IPS DF 19.7 (cell line): ENCODE results near the gene TRIOBP.
"Not testable (repeated sequence)": the region's sequence is repeated elsewhere in the genome, so short reads cannot be mapped to it uniquely, and the experiment has no call there.

Experiments
- DNase-seq: peaks from one replicate; pipeline ENCODE4 v3.0.0-alpha.2; 2013; ENCODE audit warnings: low read depth, low spot score

The TRIOBP gene

GRCh38 chr22:37692627-37693285 lies 4.1 kb upstream of the TRIOBP start:
- no peak for DNase-seq

DNA sequence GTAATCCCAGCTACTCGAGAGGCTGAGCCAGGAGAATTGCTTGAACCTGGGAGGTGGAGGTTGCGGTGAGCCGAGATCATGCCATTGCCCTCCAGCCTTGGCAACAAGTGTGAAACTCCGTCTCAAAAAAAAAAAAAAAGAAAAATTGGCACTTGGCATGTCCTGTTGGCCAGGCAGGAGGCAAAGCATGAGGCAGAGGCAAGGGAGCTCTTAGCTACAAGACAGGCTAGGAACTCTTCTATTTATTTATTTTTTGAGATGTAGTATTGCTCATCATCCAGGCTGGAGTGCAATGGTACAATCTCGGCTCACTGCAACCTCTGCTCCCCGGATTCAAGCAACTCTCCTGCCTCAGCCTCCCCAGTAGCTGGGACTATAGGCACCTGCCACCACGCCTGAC lies 2.7 kb upstream of the TRIOBP start:
- DNase-seq, result not testable (repeated sequence)

- not testable (repeated sequence) for DNase-seq
Measured at GRCh38 chr22:37696260-37696656, 590 bp upstream of the TRIOBP start.

DNA sequence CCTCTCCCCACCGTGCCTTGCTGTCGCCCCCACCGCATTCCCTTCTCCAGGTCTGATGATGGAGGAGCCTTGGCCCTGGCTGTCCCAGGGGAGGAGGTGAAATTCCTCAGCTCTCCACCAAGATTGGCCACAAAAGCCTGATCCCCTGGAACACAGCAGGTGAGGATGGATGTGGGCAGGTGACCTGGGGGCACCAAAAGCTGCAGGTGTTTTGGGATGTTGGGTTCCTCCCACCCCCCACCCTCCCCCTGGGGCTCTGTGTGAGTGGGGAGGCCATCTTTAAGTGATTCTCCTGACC lies 639 bp downstream of the TRIOBP start:
- DNase-seq, result no peak

DNA sequence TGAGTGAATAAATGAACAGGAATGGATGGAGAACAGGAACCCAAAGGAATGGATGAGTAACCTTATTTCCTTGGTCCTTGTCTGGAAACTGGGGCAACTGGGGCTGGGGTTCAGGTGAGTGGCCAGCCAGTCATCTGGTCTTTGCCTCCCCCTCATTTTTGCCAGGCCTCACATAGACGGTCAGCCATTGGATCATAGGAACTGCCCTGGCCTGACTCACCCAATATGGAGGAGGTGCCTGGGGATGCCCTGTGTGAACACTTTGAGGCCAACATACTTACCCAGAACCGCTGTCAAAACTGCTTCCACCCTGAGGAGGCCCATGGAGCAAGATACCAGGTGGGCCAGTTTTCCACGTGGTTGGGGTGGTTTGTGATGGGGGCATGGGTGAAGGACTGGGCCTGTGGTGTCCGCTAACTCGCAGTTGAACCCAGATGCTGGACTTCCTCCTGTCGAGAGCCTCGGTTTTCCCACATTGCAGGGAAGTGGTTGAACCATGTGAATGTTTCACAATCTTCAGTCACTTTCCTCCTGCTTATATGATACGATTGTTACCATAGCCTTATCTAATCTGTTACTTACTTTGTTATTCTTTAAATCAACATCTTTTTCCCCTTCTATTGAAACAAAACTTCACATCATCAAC lies 4.4 kb downstream of the TRIOBP start:
- no peak for DNase-seq

GRCh38 chr22:37703906-37704305 lies 7.1 kb downstream of the TRIOBP start:
- no peak for DNase-seq

GRCh38 chr22:37704645-37705044 lies 7.8 kb downstream of the TRIOBP start:
- DNase-seq, result no peak

DNA sequence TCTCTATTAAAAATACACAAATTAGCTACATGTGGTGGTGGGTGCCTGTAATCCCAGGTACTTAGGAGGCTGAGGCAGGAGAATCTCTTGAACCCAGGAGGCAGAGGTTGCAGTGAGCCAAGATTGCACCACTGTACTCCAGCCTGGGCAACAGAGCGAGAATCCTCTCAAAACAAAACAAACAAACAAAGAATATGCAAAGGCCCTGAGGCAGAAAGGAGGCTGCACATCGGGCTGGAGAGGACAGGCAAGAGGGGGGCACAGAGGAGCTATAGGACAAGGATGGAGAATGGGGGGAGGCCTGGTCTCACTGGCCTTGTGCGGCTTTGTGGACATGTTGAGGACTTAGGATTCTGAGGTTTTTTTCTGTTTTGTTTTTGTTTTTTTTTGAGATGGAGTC lies 8.4 kb downstream of the TRIOBP start:
- no peak for DNase-seq

- DNase-seq, result no peak
Measured at GRCh38 chr22:37708580-37709444, 12.0 kb downstream of the TRIOBP start.

GRCh38 chr22:37709445-37709765 lies 12.6 kb downstream of the TRIOBP start:
- DNase-seq, result no peak

GRCh38 chr22:37710675-37711074 lies 13.8 kb downstream of the TRIOBP start:
- DNase-seq, result no peak

GRCh38 chr22:37711490-37711889 lies 14.6 kb downstream of the TRIOBP start:
- no peak for DNase-seq

- no peak for DNase-seq
Measured at GRCh38 chr22:37713761-37714160, 16.9 kb downstream of the TRIOBP start.

- DNase-seq, result no peak
Measured at GRCh38 chr22:37714634-37715033, 17.8 kb downstream of the TRIOBP start.

DNA sequence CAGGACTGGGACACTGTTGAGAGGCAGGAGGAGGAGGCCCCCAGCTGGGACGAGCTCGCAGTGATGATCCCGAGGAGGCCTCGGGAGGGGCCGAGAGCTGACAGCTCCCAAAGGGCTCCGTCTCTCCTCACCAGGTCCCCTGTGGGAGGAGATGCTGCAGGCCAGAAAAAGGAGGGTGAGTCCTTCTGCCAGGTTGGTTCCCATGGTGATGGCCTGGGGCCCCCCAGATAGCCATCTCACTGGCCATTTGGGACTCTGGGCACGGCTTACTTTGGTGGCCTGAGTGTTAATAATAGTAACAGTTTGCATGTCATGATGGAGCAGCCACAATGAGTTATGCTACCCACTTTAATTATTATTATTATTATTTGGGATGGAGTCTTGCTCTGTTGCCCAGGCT lies 18.9 kb downstream of the TRIOBP start:
- no peak for DNase-seq

DNA sequence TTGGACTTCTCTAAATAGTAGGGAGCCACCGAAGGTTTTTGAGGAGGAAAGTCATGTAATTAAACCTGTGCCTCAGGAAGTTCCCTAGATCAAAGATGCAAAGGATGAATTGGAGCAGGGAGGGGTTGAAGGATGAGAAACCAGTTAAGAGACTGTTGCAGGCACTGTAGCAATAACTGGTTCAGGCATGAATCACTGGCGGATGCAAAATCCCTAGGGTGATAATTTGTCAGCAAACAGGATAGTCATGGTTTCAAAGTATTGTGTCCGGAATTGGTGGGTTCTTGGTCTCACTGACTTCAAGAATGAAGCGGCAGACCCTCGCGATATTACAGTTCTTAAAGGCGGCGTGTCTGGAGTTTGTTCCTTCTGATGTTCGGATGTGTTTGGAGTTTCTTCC lies 19.9 kb downstream of the TRIOBP start:
- no peak for DNase-seq

DNA sequence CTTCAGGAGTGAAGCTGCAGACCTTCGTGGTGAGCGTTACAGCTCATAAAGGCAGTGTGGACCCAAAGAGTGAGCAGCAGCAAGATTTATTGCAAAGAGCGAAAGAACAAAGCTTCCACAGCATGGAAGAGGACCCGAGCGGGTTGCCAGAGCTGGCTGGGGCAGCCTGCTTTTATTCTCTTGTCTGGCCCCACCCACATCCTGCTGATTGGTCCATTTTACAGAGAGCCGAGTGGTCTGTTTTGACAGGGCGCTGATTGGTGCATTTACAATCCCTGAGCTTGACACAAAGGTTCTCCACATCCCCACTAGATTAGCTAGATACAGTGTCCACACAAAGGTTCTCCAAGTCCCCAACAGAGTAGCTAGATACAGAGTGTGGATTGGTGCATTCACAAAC lies 20.4 kb downstream of the TRIOBP start:
- DNase-seq, result not testable (repeated sequence)

DNA sequence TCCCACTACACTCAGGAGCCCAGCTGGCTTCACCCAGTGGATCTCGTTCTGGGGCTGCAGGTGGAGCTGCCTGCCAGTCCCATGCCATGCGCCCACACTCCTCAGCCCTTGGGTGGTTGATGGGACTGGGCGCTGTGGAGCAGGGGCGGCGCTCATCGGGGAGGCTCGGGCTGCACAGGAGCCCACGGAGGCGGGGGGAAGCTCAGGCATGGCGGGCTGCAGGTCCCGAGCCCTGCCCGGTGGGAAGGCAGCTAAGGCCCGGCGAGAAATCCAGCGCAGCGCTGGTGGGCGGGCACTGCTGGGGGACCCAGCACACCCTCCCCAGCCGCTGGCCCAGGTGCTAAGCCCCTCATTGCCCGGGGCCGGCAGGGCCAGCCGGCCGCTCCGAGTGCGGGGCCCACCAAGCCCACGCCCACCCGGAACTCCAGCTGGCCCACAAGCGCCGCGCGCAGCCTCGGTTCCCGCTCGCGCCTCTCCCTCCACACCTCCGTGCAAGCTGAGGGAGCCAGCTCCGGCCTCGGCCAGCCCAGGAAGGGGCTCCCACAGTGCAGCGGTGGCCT lies 21.0 kb downstream of the TRIOBP start:
- DNase-seq, result not testable (repeated sequence)

DNA sequence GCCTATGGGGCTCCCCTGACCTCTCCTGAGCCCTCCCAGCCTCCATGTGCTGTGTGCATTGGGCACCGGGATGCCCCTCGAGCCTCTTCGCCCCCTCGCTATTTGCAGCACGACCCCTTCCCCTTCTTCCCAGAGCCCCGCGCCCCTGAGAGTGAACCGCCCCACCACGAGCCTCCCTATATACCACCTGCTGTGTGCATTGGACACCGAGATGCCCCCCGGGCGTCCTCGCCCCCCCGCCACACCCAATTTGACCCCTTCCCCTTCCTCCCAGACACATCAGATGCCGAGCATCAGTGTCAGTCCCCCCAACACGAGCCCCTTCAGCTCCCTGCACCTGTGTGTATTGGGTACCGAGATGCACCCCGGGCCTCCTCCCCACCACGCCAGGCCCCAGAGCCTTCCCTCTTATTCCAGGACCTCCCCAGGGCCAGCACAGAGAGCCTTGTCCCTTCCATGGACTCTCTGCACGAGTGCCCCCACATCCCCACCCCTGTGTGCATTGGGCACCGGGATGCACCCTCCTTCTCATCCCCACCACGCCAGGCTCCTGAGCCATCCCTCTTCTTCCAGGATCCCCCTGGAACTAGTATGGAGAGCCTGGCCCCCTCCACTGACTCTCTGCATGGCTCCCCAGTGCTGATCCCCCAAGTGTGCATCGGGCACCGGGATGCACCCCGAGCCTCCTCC lies 28.8 kb downstream of the TRIOBP start:
- DNase-seq, result no peak

DNA sequence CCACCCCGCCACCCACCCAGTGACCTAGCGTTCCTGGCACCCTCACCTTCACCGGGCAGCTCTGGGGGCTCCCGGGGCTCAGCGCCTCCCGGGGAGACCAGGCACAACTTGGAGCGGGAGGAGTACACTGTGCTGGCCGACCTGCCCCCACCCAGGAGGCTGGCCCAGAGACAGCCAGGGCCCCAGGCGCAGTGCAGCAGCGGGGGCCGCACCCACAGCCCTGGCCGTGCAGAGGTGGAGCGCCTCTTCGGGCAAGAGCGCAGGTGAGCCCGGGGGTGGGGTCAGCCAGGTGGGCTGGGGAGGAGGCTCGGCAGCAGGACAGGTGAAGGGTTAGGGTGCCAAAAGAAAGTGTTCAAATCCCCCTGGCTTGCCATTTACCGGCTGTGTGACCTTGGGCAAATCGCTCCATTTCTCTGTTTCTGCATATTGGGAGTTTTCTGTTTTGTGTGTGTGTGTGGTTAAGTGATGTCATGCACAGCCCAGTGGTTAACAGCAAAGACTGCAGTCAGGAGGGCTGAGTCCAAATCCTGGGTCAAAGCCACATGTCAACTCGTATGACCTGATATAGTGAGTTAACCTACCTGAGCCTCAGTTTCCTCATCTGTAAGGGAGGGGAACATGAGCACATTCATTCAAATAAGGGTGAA lies 29.5 kb downstream of the TRIOBP start:
- DNase-seq, result no peak

DNA sequence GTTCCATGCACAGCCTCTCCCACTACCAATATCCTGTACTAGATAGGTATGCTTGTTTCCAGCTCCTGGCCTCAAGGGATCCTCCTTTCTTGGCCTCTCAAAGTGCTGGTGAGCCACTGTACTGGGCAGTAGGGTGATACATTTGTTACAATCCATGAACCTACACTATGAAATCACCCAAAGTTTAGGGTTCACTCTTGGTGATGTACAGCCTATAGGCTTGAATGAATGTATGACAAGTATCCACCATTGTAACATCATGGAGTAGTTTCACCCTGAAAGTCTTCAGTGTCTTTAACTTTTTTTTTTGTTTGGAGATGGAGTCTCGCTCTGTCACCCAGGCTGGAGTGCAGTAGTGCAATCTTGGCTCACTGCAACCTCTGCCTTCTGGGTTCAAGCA lies 31.8 kb downstream of the TRIOBP start:
- DNase-seq, result no peak
